SK-N-SH (cell line): Measurements from ENCODE around the gene COX4I1. TPM values are rescaled to one million over a fixed set of nuclear protein-coding genes. Genes with fewer than 3 reads are reported as not detected.

ENCODE experiments used
- CTCF ChIA-PET: fragments of 300-600, 350-600 bp; formaldehyde crosslinking; extraction: SDS; loops from one replicate; lab custom pipeline; 2021; lab: Yijun Ruan, JAX
- POLR2A ChIA-PET: fragments of 350-600 bp; sonication (Branson Sonifier 250); formaldehyde crosslinking; extraction: SDS; loops from one replicate; lab custom pipeline; 2020; ENCODE audit warnings: antibody characterized with exemption, inconsistent platforms; lab: Yijun Ruan, JAX
- DNase-seq: peaks from one replicate; pipeline ENCODE4 v3.0.0; 2012
- H2AFZ ChIP-seq: fragments of 200-600 bp; sonication (generic); 2 replicates; pipeline ENCODE4 v1.8.1; 2016; ENCODE audit warnings: antibody characterized with exemption, mild to moderate bottlenecking, low read depth
- H3F3A ChIP-seq: fragments of 200-600 bp; sonication (generic); replicated peaks from 2 replicates; pipeline ENCODE3; 2016; ENCODE audit warnings: antibody characterized with exemption, mild to moderate bottlenecking; ENCODE audit not compliant: insufficient read depth
- H3K27ac ChIP-seq, 2 experiments: fragments of 200-500 bp in 1 of 2; fragments of 200-600 bp in 1 of 2; sonication (Bioruptor generic) in 1 of 2; sonication (generic), shearing (Covaris generic) in 1 of 2; 2 replicates each; pipeline versions ENCODE4 v1.5.1 to v1.6.1; 2014 to 2016; ENCODE audit warnings: low read depth in 2 of 2, inconsistent platforms in 1 of 2, low read length in 1 of 2, mild to moderate bottlenecking in 1 of 2, mixed read lengths in 1 of 2
- H3K27me3 ChIP-seq: fragments of 200-600 bp; sonication (generic), shearing (Covaris generic); 2 replicates; pipeline ENCODE4 v1.6.1; 2016; ENCODE audit warnings: mixed run types; ENCODE audit not compliant: insufficient read depth
- H3K36me3 ChIP-seq, 2 experiments: fragments of 200-500 bp in 1 of 2; fragments of 200-600 bp in 1 of 2; sonication (Bioruptor generic) in 1 of 2; sonication (generic) in 1 of 2; replicated peaks in 1 of 2; 2 replicates each; pipeline versions ENCODE3 to v1.5.1; 2014 to 2016; ENCODE audit warnings: low read length in 1 of 2, mild to moderate bottlenecking in 1 of 2; ENCODE audit not compliant: insufficient read depth in 2 of 2, control insufficient read depth in 1 of 2
- H3K4me1 ChIP-seq, 2 experiments: fragments of 200-500 bp in 1 of 2; fragments of 200-600 bp in 1 of 2; sonication (Bioruptor generic) in 1 of 2; sonication (generic), shearing (Covaris generic) in 1 of 2; 2 replicates each; pipeline versions ENCODE4 v1.5.1 to v1.6.1; 2014 to 2016; ENCODE audit warnings: low read depth in 1 of 2, low read length in 1 of 2, mixed run types in 1 of 2; ENCODE audit not compliant: insufficient read depth in 2 of 2, control insufficient read depth in 1 of 2
- H3K4me2 ChIP-seq: fragments of 200-600 bp; sonication (generic), shearing (Covaris generic); 2 replicates; pipeline ENCODE4 v1.6.1; 2017; ENCODE audit warnings: mixed run types
- H3K4me3 ChIP-seq, 2 experiments: fragments of 200-500 bp in 1 of 2; fragments of 200-600 bp in 1 of 2; sonication (Bioruptor generic) in 1 of 2; sonication (generic), shearing (Covaris generic) in 1 of 2; 2 replicates each; pipeline versions ENCODE4 v1.5.1 to v1.8.1; 2014 to 2016; ENCODE audit warnings: low read depth in 2 of 2, inconsistent platforms in 1 of 2, low read length in 1 of 2, mild to moderate bottlenecking in 1 of 2, mixed read lengths in 1 of 2, moderate library complexity in 1 of 2
- H3K79me2 ChIP-seq: fragments of 200-600 bp; sonication (generic); 2 replicates; pipeline ENCODE4 v1.8.1; 2017; ENCODE audit warnings: mild to moderate bottlenecking; ENCODE audit not compliant: insufficient read depth
- H3K9ac ChIP-seq: fragments of 200-600 bp; sonication (generic); 2 replicates; pipeline ENCODE4 v1.6.1; 2017; ENCODE audit warnings: mixed run types
- H3K9me2 ChIP-seq: fragments of 200-600 bp; sonication (generic); 2 replicates; pipeline ENCODE4 v1.6.1; 2017; ENCODE audit warnings: mixed run types
- H3K9me3 ChIP-seq: fragments of 200-600 bp; sonication (generic); 2 replicates; pipeline ENCODE4 v1.6.1; 2017; ENCODE audit warnings: mixed run types, mild to moderate bottlenecking, moderate library complexity
- H4K20me1 ChIP-seq: fragments of 200-600 bp; sonication (generic); 2 replicates; pipeline ENCODE4 v1.6.1; 2017; ENCODE audit warnings: mild to moderate bottlenecking, mixed run types; ENCODE audit not compliant: insufficient read depth
- CHD2 ChIP-seq: fragments of 150-350 bp; IDR thresholded peaks from 2 replicates; pipeline ENCODE4 v1.6.1; 2018; ENCODE audit warnings: low read length; ENCODE audit not compliant: partially characterized antibody
- ELF1 ChIP-seq: IDR thresholded peaks from 2 replicates; pipeline ENCODE4 v1.4.0; 2012
- EP300 ChIP-seq, 2 experiments: IDR thresholded peaks; 2 replicates each; pipeline versions ENCODE4 v1.4.0 to v1.6.1; 2012; ENCODE audit warnings: borderline replicate concordance in 1 of 2, low read depth in 1 of 2, low read length in 1 of 2
- EZH2phosphoT487 ChIP-seq: fragments of 200-600 bp; sonication (generic); IDR thresholded peaks from 2 replicates; pipeline ENCODE4 v1.6.1; 2017; ENCODE audit warnings: low read depth, mixed run types, mild to moderate bottlenecking, antibody characterized with exemption, moderate library complexity, borderline replicate concordance
- FOXJ3 ChIP-seq: sonication (generic); formaldehyde crosslinking; IDR thresholded peaks from 2 replicates; pipeline ENCODE4 v1.5.1; 2020; ENCODE audit warnings: mild to moderate bottlenecking, missing genetic modification reagents
- FOXM1 ChIP-seq: IDR thresholded peaks from 2 replicates; pipeline ENCODE4 v1.4.0; 2012; ENCODE audit warnings: low read depth, mild to moderate bottlenecking
- GATA2 ChIP-seq: sonication (generic); formaldehyde crosslinking; IDR thresholded peaks from 2 replicates; pipeline ENCODE4 v1.5.0; 2020; ENCODE audit warnings: mild to moderate bottlenecking, missing genetic modification reagents
- JUND ChIP-seq: IDR thresholded peaks from 2 replicates; pipeline ENCODE4 v1.4.0; 2012
- MXI1 ChIP-seq: IDR thresholded peaks from 2 replicates; pipeline ENCODE4 v1.6.1; 2012; ENCODE audit warnings: mild to moderate bottlenecking, low read depth, low read length, improper control_type of control experiment
- NFIC ChIP-seq: IDR thresholded peaks from 2 replicates; pipeline ENCODE4 v1.4.0; 2012; ENCODE audit warnings: borderline replicate concordance
- NRF1 ChIP-seq: IDR thresholded peaks from 2 replicates; pipeline ENCODE4 v1.6.1; 2012; ENCODE audit warnings: low read depth, mild to moderate bottlenecking, low read length
- RAD21 ChIP-seq: IDR thresholded peaks from 2 replicates; pipeline ENCODE4 v1.6.1; 2012; ENCODE audit warnings: mild to moderate bottlenecking, low read length
- RXRA ChIP-seq: IDR thresholded peaks from 2 replicates; pipeline ENCODE4 v1.4.0; 2012; ENCODE audit warnings: low read depth, mild to moderate bottlenecking, borderline replicate concordance
- TCF12 ChIP-seq: IDR thresholded peaks from 2 replicates; pipeline ENCODE4 v1.4.0; 2012
- USF1 ChIP-seq: IDR thresholded peaks from 2 replicates; pipeline ENCODE4 v1.4.0; 2012; ENCODE audit warnings: low read depth, borderline replicate concordance
- ZBTB33 ChIP-seq: IDR thresholded peaks from 2 replicates; pipeline ENCODE4 v1.4.0; 2012; ENCODE audit warnings: low read depth, borderline replicate concordance
- WGBS: methylation state at CpG from one replicate; pipeline ENCODE4 v1.1.6; 2017; ENCODE audit warnings: low lambda C conversion rate; 5-methylcytosine and 5-hydroxymethylcytosine counted together
- polyA plus RNA-seq, 3 experiments: library from polyadenylated mRNA; depleted of rRNA; stranded (reverse); fragments of >200 nt; gene quantifications; 2 replicates each; pipeline ENCODE4 v1.2.3, GENCODE V29; 2012
- TF ChIP-seq, protein P1 (sequence below): fragments of 200-600 bp; sonication (generic); IDR thresholded peaks from 2 replicates; pipeline ENCODE4 v1.6.1; 2017; ENCODE audit warnings: antibody characterized with exemption, mild to moderate bottlenecking, moderate library complexity
- TF ChIP-seq, protein P2 (sequence below): fragments of 150-350 bp; IDR thresholded peaks from 2 replicates; pipeline ENCODE4 v1.6.1; 2016; ENCODE audit warnings: mild to moderate bottlenecking, low read depth, low read length

The COX4I1 gene
- polyA plus RNA-seq, 1 of the 3 experiments (the other 2 are of a cell fraction) = 1,294 TPM

DNA sequence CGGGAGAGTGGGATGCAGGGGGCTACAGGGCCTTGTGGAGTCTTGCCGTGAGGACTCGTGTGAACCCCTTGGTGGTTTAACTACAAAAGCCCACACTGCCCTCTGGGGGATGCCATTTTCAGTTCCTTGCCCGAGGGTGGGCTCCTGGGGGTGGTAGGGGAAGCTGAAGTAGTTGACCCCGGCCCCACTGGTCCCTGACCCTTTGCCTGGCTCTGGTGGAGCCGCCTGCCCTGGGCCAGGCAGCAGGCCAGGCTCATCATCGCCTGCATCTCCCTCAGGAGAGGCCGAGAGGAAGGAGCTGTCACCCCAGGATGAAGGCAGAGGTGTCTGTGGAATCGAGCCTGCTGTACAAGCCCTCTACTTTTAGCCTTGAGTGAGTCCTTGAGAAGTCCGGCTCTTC, 10.2 kb downstream of the COX4I1 start:
- ChIA-PET CTCF (interaction anchor here (1.2 to 3.7 kb wide), 4 partner anchors 10 to 206 kb away, joined by 4 to 32 read pairs (median 9); no protein-coding TSS in a partner anchor), POLR2A (no interaction called here)
- Histone ChIP-seq H3K9me2 (no peaks in the 10 kb centered on the region), H3K27ac (no peak overlapping the region), H3K36me3 (peaks cover 8 to 25% of the 10 kb centered on the region in 2 experiments), H4K20me1 (0 out of 2 replicates have a peak, but pooled peaks cover under 1% of the 10 kb centered on the region), H3K9me3 (no peaks in the 10 kb centered on the region), H3K4me3 (no peak overlapping the region), H3K79me2 (no peaks in the 10 kb centered on the region), H3F3A (no peaks in the 10 kb centered on the region), H2AFZ (no peak overlapping the region), H3K9ac (no peak overlapping the region), H3K4me2 (no peak overlapping the region), H3K27me3 (peaks cover 32% of the 10 kb centered on the region), H3K4me1 (no peaks in the 10 kb centered on the region)
- whole genome bisulfite sequencing = 72% methylated on average over 7 of the region's 10 CpGs
- no peak for DNase-seq
- no peak for TF ChIP-seq GATA2 (CRISPR knock-in tag)
- TF ChIP-seq FOXJ3 (CRISPR knock-in tag) = no peak
- TF ChIP-seq USF1 = no peak
- TF ChIP-seq FOXM1 = no peak
- TF ChIP-seq ELF1 = no peak
- TF ChIP-seq EP300 (IDR thresholded peaks at IDR 0.05; ENCODE audit: borderline replicate concordance in 1 of 2, low read depth in 1 of 2, low read length in 1 of 2) = no peak
- no peak for TF ChIP-seq RAD21
- no peak for TF ChIP-seq NRF1
- no peak for TF ChIP-seq CHD2
- no peak for TF ChIP-seq JUND
- no peak for TF ChIP-seq NFIC
- TF ChIP-seq, protein P1, sequence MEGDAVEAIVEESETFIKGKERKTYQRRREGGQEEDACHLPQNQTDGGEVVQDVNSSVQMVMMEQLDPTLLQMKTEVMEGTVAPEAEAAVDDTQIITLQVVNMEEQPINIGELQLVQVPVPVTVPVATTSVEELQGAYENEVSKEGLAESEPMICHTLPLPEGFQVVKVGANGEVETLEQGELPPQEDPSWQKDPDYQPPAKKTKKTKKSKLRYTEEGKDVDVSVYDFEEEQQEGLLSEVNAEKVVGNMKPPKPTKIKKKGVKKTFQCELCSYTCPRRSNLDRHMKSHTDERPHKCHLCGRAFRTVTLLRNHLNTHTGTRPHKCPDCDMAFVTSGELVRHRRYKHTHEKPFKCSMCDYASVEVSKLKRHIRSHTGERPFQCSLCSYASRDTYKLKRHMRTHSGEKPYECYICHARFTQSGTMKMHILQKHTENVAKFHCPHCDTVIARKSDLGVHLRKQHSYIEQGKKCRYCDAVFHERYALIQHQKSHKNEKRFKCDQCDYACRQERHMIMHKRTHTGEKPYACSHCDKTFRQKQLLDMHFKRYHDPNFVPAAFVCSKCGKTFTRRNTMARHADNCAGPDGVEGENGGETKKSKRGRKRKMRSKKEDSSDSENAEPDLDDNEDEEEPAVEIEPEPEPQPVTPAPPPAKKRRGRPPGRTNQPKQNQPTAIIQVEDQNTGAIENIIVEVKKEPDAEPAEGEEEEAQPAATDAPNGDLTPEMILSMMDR = no peak
- no peak for TF ChIP-seq EZH2phosphoT487

GRCh38 chr16:85810097-85810741, 10.7 kb downstream of the COX4I1 start:
- no peak for TF ChIP-seq USF1
- no peak for TF ChIP-seq GATA2 (CRISPR knock-in tag)
- no peak for TF ChIP-seq ZBTB33
- TF ChIP-seq ELF1 = no peak
- TF ChIP-seq, protein P2, sequence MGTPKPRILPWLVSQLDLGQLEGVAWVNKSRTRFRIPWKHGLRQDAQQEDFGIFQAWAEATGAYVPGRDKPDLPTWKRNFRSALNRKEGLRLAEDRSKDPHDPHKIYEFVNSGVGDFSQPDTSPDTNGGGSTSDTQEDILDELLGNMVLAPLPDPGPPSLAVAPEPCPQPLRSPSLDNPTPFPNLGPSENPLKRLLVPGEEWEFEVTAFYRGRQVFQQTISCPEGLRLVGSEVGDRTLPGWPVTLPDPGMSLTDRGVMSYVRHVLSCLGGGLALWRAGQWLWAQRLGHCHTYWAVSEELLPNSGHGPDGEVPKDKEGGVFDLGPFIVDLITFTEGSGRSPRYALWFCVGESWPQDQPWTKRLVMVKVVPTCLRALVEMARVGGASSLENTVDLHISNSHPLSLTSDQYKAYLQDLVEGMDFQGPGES = no peak
- TF ChIP-seq MXI1 = no peak
- TF ChIP-seq TCF12 = no peak
- TF ChIP-seq CHD2 = no peak
- no peak for TF ChIP-seq FOXJ3 (CRISPR knock-in tag)
- no peak for TF ChIP-seq RXRA
- no peaks in the 10 kb centered on the region for H3K79me2 ChIP-seq
- H3K4me1 ChIP-seq = no peaks in the 10 kb centered on the region
- H3K27ac ChIP-seq = no peak overlapping the region
- ChIA-PET POLR2A (no interaction called here), CTCF (interaction anchor here (1.9 to 3.7 kb wide), 3 partner anchors 9 to 206 kb away, joined by 7 to 32 read pairs (median 11); no protein-coding TSS in a partner anchor)
- DNase-seq = no peak
- no peak overlapping the region for H3K9ac ChIP-seq
- H3K4me2 ChIP-seq = no peak overlapping the region
- H3K9me3 ChIP-seq = no peaks in the 10 kb centered on the region
- 71% methylated on average over 10 of the region's 13 CpGs for WGBS
- no peak overlapping the region for H3K4me3 ChIP-seq
- no peaks in the 10 kb centered on the region for H4K20me1 ChIP-seq
- peaks cover 38% of the 10 kb centered on the region for H3K27me3 ChIP-seq
- no peaks in the 10 kb centered on the region for H3K9me2 ChIP-seq
- H3F3A ChIP-seq = no peaks in the 10 kb centered on the region
- peaks cover 8 to 19% of the 10 kb centered on the region in 2 experiments for H3K36me3 ChIP-seq
- H2AFZ ChIP-seq = no peak overlapping the region
